Lower leg skin (tissue), 3 donors: Measurements from ENCODE around the gene SMG6.

Source experiments
- CTCF ChIP-seq, 3 donors: fragments of 450-650 bp; IDR thresholded peaks; one replicate each; pipeline ENCODE4 v1.5.1; 2016; ENCODE audit warnings: antibody characterized with exemption in 3 of 3, mild to moderate bottlenecking in 3 of 3, moderate library complexity in 2 of 3
- POLR2A ChIP-seq, 2 donors: fragments of 450-650 bp; IDR thresholded peaks; one replicate each; pipeline ENCODE4 v1.6.1; 2016 to 2017; ENCODE audit warnings: antibody characterized with exemption in 2 of 2, mild to moderate bottlenecking in 1 of 2, moderate library complexity in 1 of 2

GRCh38 chr17:2213291-2213960 lies 90.2 kb downstream of the SMG6 start:
- TF ChIP-seq CTCF (IDR thresholded peaks at IDR 0.05) (no peak), POLR2A (IDR thresholded peaks at IDR 0.05) (no peak)
